Stimulated activated CD8-positive, alpha-beta memory T cell treated with anti-CD3 and anti-CD28 coated beads, Interleukin-12 subunit alpha, Interleukin-12 subunit beta, amount 100 ng/mL, for 1 hour (primary cell): ENCODE results near the gene GET4.

Experiments
- DNase-seq: peaks from one replicate; pipeline ENCODE4 v3.0.0-alpha.2; 2020; ENCODE audit warnings: low read depth

GET4 gene

DNA sequence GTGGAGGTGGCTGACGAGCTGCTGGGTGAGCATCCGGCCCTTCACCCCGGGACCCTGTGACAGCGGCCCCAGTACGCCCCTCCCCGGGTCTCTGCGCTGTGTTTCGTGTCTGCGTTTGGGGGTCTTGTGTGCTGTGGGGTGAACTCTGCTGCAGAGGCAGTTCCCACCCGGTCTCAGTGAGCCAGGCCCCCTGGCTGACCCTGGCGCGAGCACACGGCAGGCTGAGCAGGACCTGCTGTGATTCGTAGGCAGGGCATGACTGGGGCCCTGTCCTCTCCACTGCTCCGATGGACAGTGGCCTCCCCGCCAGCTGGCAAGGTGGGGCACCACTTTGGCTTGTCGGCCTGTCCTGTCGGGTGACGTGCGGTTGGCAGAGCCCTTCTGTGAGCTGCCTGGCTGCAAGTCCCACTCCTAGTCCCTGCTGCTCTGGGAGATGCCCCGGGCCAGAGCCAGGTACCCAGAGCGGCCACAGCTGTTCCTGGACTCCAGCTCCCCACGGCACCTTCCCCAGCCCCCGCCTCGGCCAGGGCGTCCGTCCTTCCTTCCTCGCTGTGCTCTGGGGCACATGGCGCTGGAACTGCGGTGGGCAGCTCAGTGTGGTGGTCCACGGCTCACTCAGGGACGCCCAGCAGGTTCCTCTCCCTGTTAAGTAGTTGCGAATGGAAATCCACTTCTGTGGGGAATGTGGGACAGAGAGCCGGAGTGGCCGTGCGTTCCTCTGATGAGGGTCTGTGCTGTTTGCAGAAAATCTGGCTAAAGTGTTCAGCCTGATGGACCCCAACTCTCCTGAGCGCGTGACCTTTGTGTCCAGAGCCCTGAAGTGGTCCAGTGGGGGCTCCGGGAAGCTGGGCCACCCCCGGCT lies 10.5 kb downstream of the GET4 start:
- no peak for DNase-seq

- DNase-seq: no peak
Measured at GRCh38 chr7:887488-887820, 11.1 kb downstream of the GET4 start.

DNA sequence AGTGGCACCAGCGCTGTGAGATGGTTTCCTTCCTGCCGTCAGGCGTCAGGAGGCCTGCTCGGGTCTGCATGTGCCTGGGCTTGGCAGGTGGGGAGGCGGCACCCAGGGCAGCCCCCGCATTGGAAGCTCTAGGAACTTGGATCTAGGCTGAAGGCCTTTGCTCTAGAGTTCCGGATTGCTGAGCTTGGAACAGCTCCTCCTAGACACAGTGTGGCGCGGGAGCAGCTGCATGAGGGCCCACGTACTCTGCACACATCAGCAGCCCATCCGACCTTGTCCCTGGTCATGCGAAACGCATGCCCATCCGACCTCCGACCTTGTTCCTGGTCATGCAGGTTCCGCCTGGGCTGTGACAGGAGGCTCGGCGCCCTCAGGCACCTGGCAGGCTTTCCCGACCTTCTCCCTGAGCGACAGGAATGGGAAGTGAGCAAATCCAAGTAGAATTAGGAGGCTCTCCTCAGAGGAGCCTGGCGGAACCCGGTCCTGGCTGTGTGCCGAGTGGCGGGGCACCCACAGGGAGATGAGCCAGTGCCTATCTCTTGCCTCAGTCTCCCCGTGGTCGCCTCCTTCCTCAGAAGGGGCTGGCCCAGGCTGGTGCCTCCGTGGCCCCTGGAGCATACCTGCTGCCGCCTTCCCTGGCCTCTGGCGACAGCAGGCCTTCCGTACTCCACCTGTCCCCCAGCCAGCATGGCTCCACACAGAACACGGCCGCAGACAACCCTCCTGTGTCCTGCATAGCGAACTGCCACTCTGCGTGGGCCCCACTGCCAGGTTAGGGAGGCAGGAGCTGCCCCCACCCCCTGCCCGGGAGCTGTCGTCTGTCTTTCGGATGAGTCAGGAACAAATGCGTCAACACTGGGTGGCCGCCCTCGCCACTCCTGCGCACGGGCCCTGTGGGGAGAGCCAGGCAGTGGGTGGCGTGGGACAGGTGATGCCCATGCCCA lies 12.0 kb downstream of the GET4 start:
- no peak for DNase-seq

DNA sequence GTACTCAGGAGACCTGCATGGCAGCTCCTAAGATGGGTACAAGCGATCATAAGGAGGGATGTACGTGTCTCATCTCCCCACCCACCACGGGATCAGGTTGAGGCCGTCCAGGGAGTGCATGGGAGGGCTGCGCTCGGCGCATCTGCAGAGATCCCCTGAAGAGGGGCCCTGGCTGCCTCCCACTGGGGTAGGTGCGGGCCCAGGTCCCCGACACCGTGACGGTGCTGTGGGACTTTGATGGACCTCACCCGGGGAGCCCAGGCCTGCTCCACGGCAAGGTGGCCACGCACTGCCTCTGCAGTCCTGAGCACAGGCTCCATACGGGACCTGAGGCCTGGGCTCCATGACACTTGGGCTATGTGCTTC lies 12.7 kb downstream of the GET4 start:
- DNase-seq: no peak

GRCh38 chr7:889391-889790 lies 13.0 kb downstream of the GET4 start:
- no peak for DNase-seq

- no peak for DNase-seq
Measured at GRCh38 chr7:890868-891267, 14.5 kb downstream of the GET4 start.

- no peak for DNase-seq
Measured at GRCh38 chr7:891291-891690, 14.9 kb downstream of the GET4 start.

DNA sequence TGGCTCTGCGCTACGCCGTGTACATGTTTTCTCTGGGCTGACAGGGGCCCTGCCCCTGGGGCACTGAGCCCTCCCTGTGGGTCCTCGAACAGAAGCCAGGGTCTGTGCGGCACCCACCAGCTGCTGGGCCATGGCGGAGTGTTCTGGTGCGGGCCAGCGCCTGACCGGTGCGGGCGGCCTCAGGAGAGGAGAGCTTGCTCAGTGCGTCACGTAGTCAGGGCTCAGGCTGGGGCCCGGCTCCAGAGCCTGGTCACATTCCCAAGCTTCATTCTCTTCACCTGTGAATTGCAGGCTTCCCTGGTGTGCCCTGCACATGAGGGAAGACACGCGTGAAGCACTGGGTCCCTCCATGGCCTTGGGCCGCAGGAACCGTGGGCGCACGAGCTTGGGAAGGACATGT lies 15.5 kb downstream of the GET4 start:
- DNase-seq: no peak

- DNase-seq: no peak
Measured at GRCh38 chr7:892648-893593, 16.6 kb downstream of the GET4 start.

DNA sequence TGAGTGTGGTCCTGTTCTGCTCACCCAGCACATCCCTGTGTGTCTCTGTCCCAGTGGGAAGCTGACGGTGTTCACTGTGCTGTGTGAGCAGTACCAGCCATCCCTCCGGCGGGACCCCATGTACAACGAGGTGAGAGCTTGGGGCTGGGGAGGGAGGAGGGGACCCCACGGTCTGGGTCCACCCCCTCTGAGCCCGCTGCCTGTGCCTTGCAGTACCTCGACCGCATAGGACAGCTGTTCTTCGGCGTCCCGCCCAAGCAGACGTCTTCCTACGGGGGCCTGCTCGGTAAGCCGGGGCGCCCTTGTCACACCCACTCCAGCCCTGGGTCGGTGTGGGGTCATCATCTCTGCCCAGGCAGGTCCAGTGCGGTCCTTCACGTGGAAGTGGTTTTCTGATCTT lies 17.3 kb downstream of the GET4 start:
- DNase-seq: no peak

- DNase-seq: no peak
Measured at GRCh38 chr7:894164-894867, 18.0 kb downstream of the GET4 start.

GRCh38 chr7:894927-895450 lies 18.6 kb downstream of the GET4 start:
- DNase-seq: no peak

DNA sequence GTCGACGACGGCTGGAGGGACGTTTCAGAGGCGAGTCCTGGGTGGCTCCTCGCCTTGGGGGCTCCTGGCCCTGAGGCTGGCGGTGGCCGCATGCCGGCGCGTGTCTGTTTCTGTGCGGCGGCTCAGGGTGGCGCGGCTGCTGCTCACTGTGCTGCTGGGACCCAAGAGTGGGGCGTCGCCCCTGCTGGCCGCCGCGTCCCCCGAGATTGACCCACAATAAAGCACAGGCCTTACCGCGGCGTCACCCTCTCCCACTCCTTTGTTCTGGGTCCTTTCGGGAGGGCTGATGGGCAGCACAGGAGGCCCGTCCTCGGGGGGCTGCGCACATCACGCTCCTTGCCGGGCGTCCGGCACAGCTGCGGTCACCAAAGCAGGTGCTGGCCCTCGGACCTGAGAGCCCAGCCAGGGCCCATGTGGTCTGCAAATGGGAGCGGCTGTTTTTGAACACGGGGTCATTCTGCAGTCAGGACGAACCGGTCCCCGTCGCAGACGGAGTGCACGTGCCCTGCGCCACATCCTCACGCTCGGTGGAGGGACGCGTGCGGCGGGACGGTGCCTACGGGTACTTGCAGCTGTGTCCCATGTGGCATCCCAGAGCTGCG lies 19.2 kb downstream of the GET4 start:
- no peak for DNase-seq

DNA sequence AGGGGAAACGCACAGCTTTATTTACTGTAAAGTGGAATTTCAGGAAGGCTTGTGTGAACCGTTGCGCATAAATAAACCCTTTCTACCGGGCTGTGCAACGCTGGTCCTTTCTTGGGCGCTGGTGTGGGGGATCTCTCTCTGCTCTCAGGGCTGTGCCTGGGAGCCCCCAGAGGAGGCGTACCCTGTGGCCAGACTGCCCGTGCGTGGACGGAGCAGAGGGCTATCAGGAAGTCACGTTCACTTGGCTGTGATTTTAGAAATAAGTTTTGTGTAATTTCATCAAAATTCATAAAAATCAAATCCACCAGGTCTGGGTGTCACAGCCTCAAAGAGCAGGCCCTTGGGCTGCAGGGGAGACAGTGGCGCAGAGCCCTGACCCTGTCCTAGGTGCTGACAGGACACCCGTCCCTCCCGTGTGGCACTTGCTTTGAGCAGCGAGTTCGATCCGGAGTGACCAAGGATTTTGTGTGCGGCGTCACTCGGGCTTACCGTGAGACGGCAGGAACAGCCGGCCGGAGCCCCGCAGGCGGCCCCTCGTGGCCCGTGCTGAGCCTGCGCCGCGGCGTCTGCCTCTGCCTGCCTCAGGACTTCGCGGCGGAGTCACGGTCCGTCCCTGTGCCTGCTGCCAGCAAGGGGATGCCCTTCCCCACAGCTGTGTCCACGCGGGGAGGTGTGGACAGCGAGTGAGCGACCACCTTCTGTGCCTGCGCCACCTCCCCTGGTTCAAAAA lies 20.2 kb downstream of the GET4 start:
- DNase-seq: no peak

GRCh38 chr7:897086-897485 lies 20.7 kb downstream of the GET4 start:
- no peak for DNase-seq

- DNase-seq: no peak
Measured at GRCh38 chr7:897771-898376, 21.5 kb downstream of the GET4 start.

GRCh38 chr7:898460-898854 lies 22.1 kb downstream of the GET4 start:
- no peak for DNase-seq

DNA sequence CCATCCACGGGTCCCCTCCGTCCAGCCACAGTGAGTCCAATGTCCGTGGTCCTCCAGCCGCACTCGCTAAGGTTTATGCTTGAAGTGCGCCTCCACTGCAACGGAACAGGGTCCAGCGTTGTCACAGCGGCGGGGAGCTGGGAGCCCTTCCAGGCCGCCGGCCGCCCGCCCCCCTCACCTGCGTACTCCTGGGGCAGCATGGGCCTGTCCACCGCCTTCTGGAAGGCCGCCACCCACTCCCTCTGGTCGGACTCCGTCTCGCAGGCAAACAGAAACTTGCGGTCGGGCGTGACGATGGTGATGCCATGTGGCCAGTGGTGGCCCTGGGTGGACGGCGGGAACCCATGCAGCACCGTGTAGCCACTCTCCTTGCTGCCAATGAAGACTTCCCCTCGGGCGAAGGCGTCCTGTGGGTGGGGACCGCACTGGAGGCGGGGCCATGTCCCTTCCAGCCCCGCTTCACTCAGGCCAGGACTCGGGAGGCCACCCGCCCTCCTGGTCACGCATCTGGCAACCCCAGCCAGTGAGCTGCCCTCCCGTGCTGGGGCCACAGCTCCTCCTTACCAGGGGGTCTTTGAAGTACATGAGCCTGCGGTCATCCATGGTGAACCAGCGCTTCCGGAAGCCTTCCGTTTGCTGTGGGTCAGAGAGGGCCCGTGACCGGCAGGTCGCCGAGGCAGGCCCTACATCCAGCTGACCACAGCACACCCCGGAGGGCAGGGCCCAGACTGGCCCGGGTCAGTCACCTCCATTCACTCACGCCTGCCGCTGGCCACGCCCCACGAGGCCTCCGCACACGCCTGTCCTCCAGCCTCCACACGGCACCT lies 22.7 kb downstream of the GET4 start:
- no peak for DNase-seq

DNA sequence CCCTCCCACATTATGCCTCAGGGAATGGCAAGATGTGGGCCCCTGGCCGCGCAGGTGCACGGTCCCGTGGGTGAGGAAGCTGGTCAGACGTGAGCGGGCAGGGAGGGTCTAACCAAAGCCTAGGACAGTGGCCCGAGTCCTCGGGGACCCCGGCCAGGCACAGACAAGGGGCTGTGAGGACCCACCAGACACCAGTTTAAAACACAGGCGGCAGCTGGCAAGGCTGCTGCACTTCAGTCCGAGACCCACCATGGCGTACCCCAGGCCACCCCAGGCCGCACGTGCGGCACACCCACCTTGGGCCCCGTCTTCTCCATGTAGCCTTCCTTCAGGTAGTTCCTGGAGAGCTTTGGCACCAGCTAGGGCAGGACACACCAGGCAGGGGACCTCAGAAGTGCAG lies 23.5 kb downstream of the GET4 start:
- no peak for DNase-seq
